Breast epithelium (tissue), 4 donors: ENCODE results near the gene TMEM18. TPM values are rescaled to one million over a fixed set of nuclear protein-coding genes. Genes with fewer than 3 reads are reported as not detected.
A peak's percentile ranks its signal among the peaks of the same experiment; 100 is the strongest.

Experiments used
- DNase-seq, 2 donors: peaks; one replicate each; pipeline ENCODE4 v3.0.0-alpha.2; 2019; ENCODE audit warnings: low spot score in 2 of 2
- H3K27ac ChIP-seq, 2 donors: fragments of 200-600 bp; sonication (generic) in 1 of 2; one replicate each; pipeline ENCODE4 v1.5.1; 2016 to 2019; ENCODE audit warnings: mild to moderate bottlenecking in 1 of 2
- H3K27me3 ChIP-seq, 2 donors: fragments of 200-600 bp; sonication (generic) in 1 of 2; one replicate each; pipeline versions ENCODE4 v1.5.1 to v1.6.0; 2017 to 2019; ENCODE audit warnings: control low read depth in 1 of 2, mild to moderate bottlenecking in 1 of 2
- H3K36me3 ChIP-seq: fragments of 200-600 bp; one replicate; pipeline ENCODE4 v1.5.1; 2019
- H3K4me1 ChIP-seq, 2 donors: fragments of 200-600 bp; sonication (generic); one replicate each; pipeline ENCODE4 v1.5.1; 2016 to 2019; ENCODE audit warnings: control low read depth in 1 of 2
- H3K4me3 ChIP-seq, 3 donors: fragments of 200-600 bp; sonication (generic); 1 replicate in 2 of 3; 2 replicates in 1 of 3; pipeline ENCODE4 v1.5.1; 2016 to 2019; ENCODE audit warnings: mild to moderate bottlenecking in 3 of 3, moderate library complexity in 2 of 3
- H3K9me3 ChIP-seq, 2 donors: fragments of 200-600 bp; sonication (generic) in 1 of 2; one replicate each; pipeline ENCODE4 v1.5.1; 2016 to 2019; ENCODE audit warnings: control low read depth in 1 of 2
- POLR2A ChIP-seq: fragments of 450-650 bp; IDR thresholded peaks from one replicate; pipeline ENCODE4 v1.6.1; 2016; ENCODE audit warnings: antibody characterized with exemption, mild to moderate bottlenecking, moderate library complexity
- POLR2AphosphoS5 ChIP-seq, 3 donors: sonication (generic); formaldehyde crosslinking; IDR thresholded peaks; one replicate each; pipeline ENCODE4 v1.6.1; 2017; ENCODE audit warnings: antibody characterized with exemption in 3 of 3
- intact Hi-C: fragments of 100-400 bp; cut with DNase I; formaldehyde crosslinking; loops from one replicate; pipeline ENCODE4 v1.15.1; 2023; ENCODE audit warnings: low total_unique reads
- total RNA-seq, 3 donors: library from RNA; depleted of rRNA; stranded (reverse); fragments of >200 nt; gene quantifications; one replicate each; pipeline ENCODE4 v1.1.0, GENCODE V29; 2016
- TF ChIP-seq, protein P1 (sequence below), 3 donors: fragments of 450-650 bp; IDR thresholded peaks; one replicate each; pipeline ENCODE4 v1.5.1; 2016 to 2017; ENCODE audit warnings: antibody characterized with exemption in 3 of 3, mild to moderate bottlenecking in 3 of 3, moderate library complexity in 3 of 3

Gene TMEM18
- total RNA-seq, 3 donors from 2014 or later, result 17.7 to 34.6 (median 27.4) TPM

GRCh38 chr2:650343-651310 lies 26.6 kb downstream of the TMEM18 start:
- H3K36me3 ChIP-seq, result no peaks in the 10 kb centered on the region
- TF ChIP-seq, protein P1, sequence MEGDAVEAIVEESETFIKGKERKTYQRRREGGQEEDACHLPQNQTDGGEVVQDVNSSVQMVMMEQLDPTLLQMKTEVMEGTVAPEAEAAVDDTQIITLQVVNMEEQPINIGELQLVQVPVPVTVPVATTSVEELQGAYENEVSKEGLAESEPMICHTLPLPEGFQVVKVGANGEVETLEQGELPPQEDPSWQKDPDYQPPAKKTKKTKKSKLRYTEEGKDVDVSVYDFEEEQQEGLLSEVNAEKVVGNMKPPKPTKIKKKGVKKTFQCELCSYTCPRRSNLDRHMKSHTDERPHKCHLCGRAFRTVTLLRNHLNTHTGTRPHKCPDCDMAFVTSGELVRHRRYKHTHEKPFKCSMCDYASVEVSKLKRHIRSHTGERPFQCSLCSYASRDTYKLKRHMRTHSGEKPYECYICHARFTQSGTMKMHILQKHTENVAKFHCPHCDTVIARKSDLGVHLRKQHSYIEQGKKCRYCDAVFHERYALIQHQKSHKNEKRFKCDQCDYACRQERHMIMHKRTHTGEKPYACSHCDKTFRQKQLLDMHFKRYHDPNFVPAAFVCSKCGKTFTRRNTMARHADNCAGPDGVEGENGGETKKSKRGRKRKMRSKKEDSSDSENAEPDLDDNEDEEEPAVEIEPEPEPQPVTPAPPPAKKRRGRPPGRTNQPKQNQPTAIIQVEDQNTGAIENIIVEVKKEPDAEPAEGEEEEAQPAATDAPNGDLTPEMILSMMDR (IDR thresholded peaks at IDR 0.05), result no peak
- TF ChIP-seq POLR2AphosphoS5 (IDR thresholded peaks at IDR 0.05) (no peak), POLR2A (no peak)
- H3K27me3 ChIP-seq, result peaks cover 0 to 4% of the 10 kb centered on the region in 2 donors
- H3K27ac ChIP-seq, result peak overlapping the region in 1 of 2 donors; percentile 19
- no peak overlapping the region for H3K4me3 ChIP-seq
- DNase-seq, result peak in 1 of 2 donors; percentile 12
- intact Hi-C loops, result loop anchor here (1.0 kb wide), 1 partner anchor 13 kb away; no protein-coding TSS in a partner anchor
- H3K9me3 ChIP-seq, result no peaks in the 10 kb centered on the region
- no peaks in the 10 kb centered on the region for H3K4me1 ChIP-seq

DNA sequence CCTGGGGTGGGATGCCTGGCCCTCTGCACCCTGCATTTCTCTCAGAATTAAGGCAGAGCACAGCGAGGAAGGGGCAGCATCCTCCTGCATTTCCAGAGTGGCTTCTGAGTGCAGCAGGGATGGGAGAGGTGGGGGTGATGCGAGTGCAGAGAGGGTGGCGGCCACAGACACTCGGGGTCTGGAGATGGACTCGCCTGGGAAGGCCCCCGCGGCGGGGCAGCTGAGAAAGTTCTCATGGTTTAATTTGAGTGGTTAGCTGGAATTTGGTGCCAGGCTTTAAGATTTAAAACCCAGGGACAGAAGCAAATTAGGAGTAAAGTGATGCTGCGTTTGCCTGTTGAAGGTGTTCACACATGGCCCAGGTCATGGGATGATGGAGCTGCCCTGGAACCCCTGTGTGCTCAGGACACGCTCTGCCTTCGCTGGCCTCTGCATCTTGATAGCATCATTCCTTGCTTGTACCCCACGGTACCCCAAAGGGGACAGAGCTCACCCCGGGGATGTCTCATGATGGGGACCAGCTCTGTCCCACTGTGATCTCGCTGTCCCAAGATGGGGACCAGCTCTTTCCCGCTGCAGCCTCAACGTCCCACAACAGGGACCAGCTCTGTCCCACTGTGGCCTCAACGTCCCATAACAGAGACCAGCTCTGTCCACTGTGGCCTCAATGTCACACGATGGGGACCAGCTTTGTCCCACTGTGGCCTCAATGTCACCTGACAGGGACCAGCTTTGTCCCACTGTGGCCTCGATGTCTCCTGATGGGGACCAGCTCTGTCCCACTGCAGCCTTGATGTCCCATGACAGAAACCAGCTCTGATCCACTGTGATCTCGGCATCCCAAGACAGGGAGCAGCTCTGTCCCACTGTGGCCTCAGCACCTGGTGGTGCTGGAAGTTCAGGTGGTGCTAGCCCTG lies 27.5 kb downstream of the TMEM18 start:
- Histone ChIP-seq H3K36me3 (no peaks in the 10 kb centered on the region), H3K27ac (peak overlapping the region in 1 of 2 donors; percentile 19), H3K4me3 (no peak overlapping the region), H3K4me1 (no peaks in the 10 kb centered on the region), H3K9me3 (no peaks in the 10 kb centered on the region), H3K27me3 (peaks cover 0 to 9% of the 10 kb centered on the region in 2 donors)
- TF ChIP-seq POLR2AphosphoS5 (IDR thresholded peaks at IDR 0.05), result no peak
- no peak for TF ChIP-seq POLR2A
- TF ChIP-seq, protein P1 (IDR thresholded peaks at IDR 0.05), result no peak
- peak in 1 of 2 donors; percentile 7 for DNase-seq
- intact Hi-C loops, result no loop called here

GRCh38 chr2:648476-649424 lies 28.5 kb downstream of the TMEM18 start:
- intact Hi-C loops, result no loop called here
- Histone ChIP-seq H3K4me1 (no peaks in the 10 kb centered on the region), H3K36me3 (no peaks in the 10 kb centered on the region), H3K4me3 (no peak overlapping the region), H3K27me3 (peaks cover 0 to 11% of the 10 kb centered on the region in 2 donors), H3K27ac (no peak overlapping the region), H3K9me3 (no peaks in the 10 kb centered on the region)
- TF ChIP-seq, protein P1 (IDR thresholded peaks at IDR 0.05), result no peak
- TF ChIP-seq POLR2AphosphoS5 (IDR thresholded peaks at IDR 0.05) (no peak), POLR2A (no peak)
- DNase-seq, result peak in 1 of 2 donors; percentile 11

- no peaks in the 10 kb centered on the region for H3K4me1 ChIP-seq
- intact Hi-C loops, result no loop called here
- peak in 1 of 2 donors; percentile 12 for DNase-seq
- H3K27ac ChIP-seq, result no peak overlapping the region
- TF ChIP-seq, protein P1 (IDR thresholded peaks at IDR 0.05), result no peak
- TF ChIP-seq POLR2A, result no peak
- TF ChIP-seq POLR2AphosphoS5 (IDR thresholded peaks at IDR 0.05), result no peak
- peaks cover 0 to 11% of the 10 kb centered on the region in 2 donors for H3K27me3 ChIP-seq
- H3K36me3 ChIP-seq, result no peaks in the 10 kb centered on the region
- H3K4me3 ChIP-seq, result no peak overlapping the region
- no peaks in the 10 kb centered on the region for H3K9me3 ChIP-seq
Observed at GRCh38 chr2:647691-648231, 29.4 kb downstream of the TMEM18 start.
